ENCODE results near the gene MMP8. TPM values are rescaled to one million over a fixed set of nuclear protein-coding genes. Genes with fewer than 3 reads are reported as not detected.
"Not testable (repeated sequence)": the region's sequence is repeated elsewhere in the genome, so short reads cannot be mapped to it uniquely, and the experiment has no call there.

MMP8 gene
- total RNA-seq, 1 experiment from 2014 or later = not detected

- no peaks in the 10 kb centered on the region for H3K79me2 ChIP-seq (ENCODE audit: low read length)
- H3K9ac ChIP-seq (ENCODE audit: low read length) = no peak overlapping the region
- DNase-seq = no peak
Measured at GRCh38 chr11:102760344-102761035, 35.7 kb upstream of the MMP8 start.

GRCh38 chr11:102757823-102758549 lies 33.2 kb upstream of the MMP8 start:
- no peak for DNase-seq
- no peaks in the 10 kb centered on the region for H3K9me2 ChIP-seq (replicated peaks; ENCODE audit: insufficient read depth, low read length)
- H3K4me2 ChIP-seq (ENCODE audit: low read depth, low read length, poor library complexity, severe bottlenecking) = no peak overlapping the region
- no peak overlapping the region for H3K9ac ChIP-seq (ENCODE audit: low read length)
- H3K36me3 ChIP-seq (ENCODE audit: insufficient read depth, low read length) = no peaks in the 10 kb centered on the region
- no peaks in the 10 kb centered on the region for H3K79me2 ChIP-seq (ENCODE audit: low read length)
- H3K4me1 ChIP-seq (ENCODE audit: low read length) = no peaks in the 10 kb centered on the region
- H3K9me3 ChIP-seq (ENCODE audit: low read length) = no peaks in the 10 kb centered on the region
- no peak overlapping the region for H3K4me3 ChIP-seq (ENCODE audit: low read length)
- H2AFZ ChIP-seq (ENCODE audit: low read length) = no peak overlapping the region
- H3K27ac ChIP-seq (ENCODE audit: low read length) = no peak overlapping the region
- no peaks in the 10 kb centered on the region for H3K27me3 ChIP-seq (ENCODE audit: low read length)
- no peaks in the 10 kb centered on the region for H4K20me1 ChIP-seq (ENCODE audit: insufficient read depth, low read depth, low read length)

More at GRCh38 chr11:102760344-102761035, 35.7 kb upstream of the MMP8 start:
- Histone ChIP-seq H3K36me3 (ENCODE audit: insufficient read depth, low read length) (no peaks in the 10 kb centered on the region), H3K4me1 (ENCODE audit: low read length) (no peaks in the 10 kb centered on the region), H3K9me3 (ENCODE audit: low read length) (no peaks in the 10 kb centered on the region), H3K27ac (ENCODE audit: low read length) (no peak overlapping the region), H4K20me1 (ENCODE audit: insufficient read depth, low read depth, low read length) (no peaks in the 10 kb centered on the region), H2AFZ (ENCODE audit: low read length) (no peak overlapping the region), H3K4me3 (ENCODE audit: low read length) (no peak overlapping the region), H3K4me2 (ENCODE audit: low read depth, low read length, poor library complexity, severe bottlenecking) (no peak overlapping the region), H3K27me3 (ENCODE audit: low read length) (no peaks in the 10 kb centered on the region), H3K9me2 (replicated peaks; ENCODE audit: insufficient read depth, low read length) (no peaks in the 10 kb centered on the region)

DNA sequence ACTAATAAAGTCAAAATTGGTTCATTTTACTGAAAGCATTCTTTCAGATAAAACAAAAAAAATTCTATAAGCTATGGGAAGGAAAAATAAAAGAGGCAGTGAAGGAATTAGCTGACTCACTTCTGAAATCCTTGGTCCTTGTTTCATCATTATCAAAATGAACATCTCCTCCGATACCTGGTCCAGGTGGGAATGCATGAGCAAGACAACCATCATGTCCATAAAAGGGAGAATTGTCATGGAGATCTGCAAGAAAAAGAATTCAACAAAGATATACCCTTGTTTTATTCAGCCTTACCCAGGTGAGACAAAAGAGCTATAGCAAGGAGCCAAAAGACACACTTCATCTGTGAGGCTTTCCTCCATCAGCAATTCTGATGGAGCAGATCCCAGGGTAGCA lies 28.5 kb upstream of the MMP8 start:
- Histone ChIP-seq H3K9ac (ENCODE audit: low read length) (no peak overlapping the region), H4K20me1 (ENCODE audit: insufficient read depth, low read depth, low read length) (no peaks in the 10 kb centered on the region), H3K4me2 (ENCODE audit: low read depth, low read length, poor library complexity, severe bottlenecking) (no peak overlapping the region), H3K79me2 (ENCODE audit: low read length) (no peaks in the 10 kb centered on the region), H3K27me3 (ENCODE audit: low read length) (no peaks in the 10 kb centered on the region; the same call in 1 of the 2 replicates), H3K36me3 (ENCODE audit: insufficient read depth, low read length) (no peaks in the 10 kb centered on the region), H3K4me1 (ENCODE audit: low read length) (no peaks in the 10 kb centered on the region), H3K9me3 (ENCODE audit: low read length) (no peaks in the 10 kb centered on the region), H2AFZ (ENCODE audit: low read length) (no peak overlapping the region), H3K9me2 (replicated peaks; ENCODE audit: insufficient read depth, low read length) (no peaks in the 10 kb centered on the region), H3K27ac (ENCODE audit: low read length) (no peak overlapping the region), H3K4me3 (ENCODE audit: low read length) (no peak overlapping the region)
- DNase-seq = no peak

DNA sequence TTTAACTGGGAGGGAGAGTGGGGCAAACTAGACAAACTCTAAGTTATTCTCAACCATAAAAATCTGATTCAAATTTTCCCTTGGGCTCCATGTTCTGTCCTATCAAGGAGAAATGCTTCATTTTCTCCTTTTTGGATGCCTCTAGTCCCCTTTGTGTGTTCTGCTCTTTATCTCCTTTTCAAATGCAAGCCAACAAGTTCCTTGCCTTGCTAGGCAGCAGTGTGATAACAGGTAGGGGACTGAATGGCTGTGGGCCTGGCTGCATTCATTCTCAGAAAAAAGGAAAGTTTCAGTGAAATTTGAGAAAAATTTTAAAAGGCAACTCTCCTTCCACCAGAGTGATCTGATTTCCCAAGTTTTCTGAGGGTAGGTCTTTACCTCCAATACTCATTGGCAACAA lies 26.9 kb upstream of the MMP8 start:
- H3K9ac ChIP-seq (ENCODE audit: low read length) = no peak overlapping the region
- no peaks in the 10 kb centered on the region for H3K36me3 ChIP-seq (ENCODE audit: insufficient read depth, low read length)
- DNase-seq = no peak
- no peak overlapping the region for H3K4me3 ChIP-seq (ENCODE audit: low read length)
- H3K79me2 ChIP-seq (ENCODE audit: low read length) = no peaks in the 10 kb centered on the region
- H2AFZ ChIP-seq (ENCODE audit: low read length) = no peak overlapping the region
- no peak overlapping the region for H3K4me2 ChIP-seq (ENCODE audit: low read depth, low read length, poor library complexity, severe bottlenecking)
- no peaks in the 10 kb centered on the region; the same call in 1 of the 2 replicates for H3K27me3 ChIP-seq (ENCODE audit: low read length)
- H3K4me1 ChIP-seq (ENCODE audit: low read length) = no peaks in the 10 kb centered on the region
- no peaks in the 10 kb centered on the region for H4K20me1 ChIP-seq (ENCODE audit: insufficient read depth, low read depth, low read length)
- no peak overlapping the region for H3K27ac ChIP-seq (ENCODE audit: low read length)
- H3K9me3 ChIP-seq (ENCODE audit: low read length) = no peaks in the 10 kb centered on the region
- H3K9me2 ChIP-seq (replicated peaks; ENCODE audit: insufficient read depth, low read length) = no peaks in the 10 kb centered on the region

- H3K9me2 ChIP-seq (replicated peaks; ENCODE audit: insufficient read depth, low read length) = no peaks in the 10 kb centered on the region
- H2AFZ ChIP-seq (ENCODE audit: low read length) = no peak overlapping the region
- H3K4me1 ChIP-seq (ENCODE audit: low read length) = no peaks in the 10 kb centered on the region
- no peaks in the 10 kb centered on the region for H3K79me2 ChIP-seq (ENCODE audit: low read length)
- no peak overlapping the region for H3K27ac ChIP-seq (ENCODE audit: low read length)
- H3K27me3 ChIP-seq (ENCODE audit: low read length) = no peaks in the 10 kb centered on the region; the same call in 1 of the 2 replicates
- H3K36me3 ChIP-seq (ENCODE audit: insufficient read depth, low read length) = no peaks in the 10 kb centered on the region
- H3K4me2 ChIP-seq (ENCODE audit: low read depth, low read length, poor library complexity, severe bottlenecking) = no peak overlapping the region
- H3K9ac ChIP-seq (ENCODE audit: low read length) = no peak overlapping the region
- no peak overlapping the region for H3K4me3 ChIP-seq (ENCODE audit: low read length)
- H3K9me3 ChIP-seq (ENCODE audit: low read length) = no peaks in the 10 kb centered on the region
- no peak for DNase-seq
- H4K20me1 ChIP-seq (ENCODE audit: insufficient read depth, low read depth, low read length) = no peaks in the 10 kb centered on the region
Measured at GRCh38 chr11:102749101-102749722, 24.5 kb upstream of the MMP8 start.

GRCh38 chr11:102746746-102747578 lies 22.2 kb upstream of the MMP8 start:
- not testable (repeated sequence) for DNase-seq; H3K27me3 ChIP-seq (ENCODE audit: low read length); H3K9me3 ChIP-seq (ENCODE audit: low read length); H3K4me1 ChIP-seq (ENCODE audit: low read length); H3K9ac ChIP-seq (ENCODE audit: low read length); H3K9me2 ChIP-seq (replicated peaks; ENCODE audit: insufficient read depth, low read length); H4K20me1 ChIP-seq (ENCODE audit: insufficient read depth, low read depth, low read length); H3K79me2 ChIP-seq (ENCODE audit: low read length); H3K27ac ChIP-seq (ENCODE audit: low read length); H3K4me3 ChIP-seq (ENCODE audit: low read length); H3K4me2 ChIP-seq (ENCODE audit: low read depth, low read length, poor library complexity, severe bottlenecking); H3K36me3 ChIP-seq (ENCODE audit: insufficient read depth, low read length); H2AFZ ChIP-seq (ENCODE audit: low read length)

DNA sequence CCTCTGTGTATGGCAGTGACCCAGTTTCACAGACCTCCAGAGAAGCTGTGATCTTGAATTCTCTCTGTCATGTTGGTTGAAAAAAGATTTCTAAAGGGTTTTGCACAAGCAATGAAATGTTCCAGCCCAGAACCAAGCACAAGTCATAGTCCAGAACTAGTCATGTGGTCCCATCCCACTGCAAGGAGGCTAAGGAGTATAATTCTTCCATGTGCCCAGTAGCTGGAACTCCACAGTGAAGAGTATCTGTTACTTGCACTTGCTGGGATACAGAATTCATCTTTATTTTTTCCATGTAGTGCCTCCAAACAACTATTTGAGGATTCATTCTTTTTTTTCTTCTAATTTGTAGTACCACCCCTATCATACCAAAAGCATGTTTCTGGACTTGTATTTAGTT lies 9.9 kb upstream of the MMP8 start:
- Histone ChIP-seq H3K27ac (ENCODE audit: low read length) (no peak overlapping the region), H3K79me2 (ENCODE audit: low read length) (no peaks in the 10 kb centered on the region), H3K36me3 (ENCODE audit: insufficient read depth, low read length) (no peaks in the 10 kb centered on the region), H3K9ac (ENCODE audit: low read length) (no peak overlapping the region), H3K4me1 (ENCODE audit: low read length) (no peaks in the 10 kb centered on the region), H2AFZ (ENCODE audit: low read length) (no peak overlapping the region), H3K9me2 (replicated peaks; ENCODE audit: insufficient read depth, low read length) (no peaks in the 10 kb centered on the region), H4K20me1 (ENCODE audit: insufficient read depth, low read depth, low read length) (no peaks in the 10 kb centered on the region), H3K4me3 (ENCODE audit: low read length) (no peak overlapping the region), H3K4me2 (ENCODE audit: low read depth, low read length, poor library complexity, severe bottlenecking) (no peak overlapping the region), H3K27me3 (ENCODE audit: low read length) (no peaks in the 10 kb centered on the region), H3K9me3 (ENCODE audit: low read length) (peaks cover 4% of the 10 kb centered on the region)
- DNase-seq = no peak
